OCI-LY1 (cell line): ENCODE measurements around the gene PGAM2.

ENCODE experiments used
- EZH2 ChIP-seq: fragments of 200-600 bp; sonication (generic), shearing (Covaris generic); IDR thresholded peaks from 2 replicates; pipeline ENCODE4 v1.8.0; 2017; ENCODE audit warnings: borderline replicate concordance, mixed run types, mild to moderate bottlenecking, antibody characterized with exemption, low read length, moderate library complexity, mixed read lengths
- TF ChIP-seq, protein P1 (sequence below): fragments of 200-600 bp; sonication (generic), shearing (Covaris generic); IDR thresholded peaks from 2 replicates; pipeline ENCODE4 v1.5.1; 2017; ENCODE audit warnings: mild to moderate bottlenecking, antibody characterized with exemption, low read length, moderate library complexity, mixed read lengths

DNA sequence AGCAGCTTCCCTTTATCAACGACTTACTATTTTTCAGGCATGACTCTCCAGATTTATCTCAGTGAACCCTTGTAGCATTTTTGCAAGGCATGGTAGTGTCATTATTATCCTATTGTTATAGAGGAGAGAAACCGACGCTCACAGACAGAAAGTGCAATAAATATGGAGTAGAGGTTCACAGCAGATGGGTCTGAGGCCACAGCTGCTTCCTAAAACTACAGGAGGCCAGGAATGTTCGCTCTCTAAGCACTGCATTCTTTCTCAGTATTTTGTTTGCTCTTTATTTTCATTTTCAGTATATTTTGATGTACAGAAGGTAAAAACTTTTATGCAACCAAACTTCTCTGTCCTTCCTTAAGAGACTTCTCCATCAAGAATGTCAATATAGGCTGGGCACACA, 34.3 kb upstream of the PGAM2 start:
- TF ChIP-seq, protein P1, sequence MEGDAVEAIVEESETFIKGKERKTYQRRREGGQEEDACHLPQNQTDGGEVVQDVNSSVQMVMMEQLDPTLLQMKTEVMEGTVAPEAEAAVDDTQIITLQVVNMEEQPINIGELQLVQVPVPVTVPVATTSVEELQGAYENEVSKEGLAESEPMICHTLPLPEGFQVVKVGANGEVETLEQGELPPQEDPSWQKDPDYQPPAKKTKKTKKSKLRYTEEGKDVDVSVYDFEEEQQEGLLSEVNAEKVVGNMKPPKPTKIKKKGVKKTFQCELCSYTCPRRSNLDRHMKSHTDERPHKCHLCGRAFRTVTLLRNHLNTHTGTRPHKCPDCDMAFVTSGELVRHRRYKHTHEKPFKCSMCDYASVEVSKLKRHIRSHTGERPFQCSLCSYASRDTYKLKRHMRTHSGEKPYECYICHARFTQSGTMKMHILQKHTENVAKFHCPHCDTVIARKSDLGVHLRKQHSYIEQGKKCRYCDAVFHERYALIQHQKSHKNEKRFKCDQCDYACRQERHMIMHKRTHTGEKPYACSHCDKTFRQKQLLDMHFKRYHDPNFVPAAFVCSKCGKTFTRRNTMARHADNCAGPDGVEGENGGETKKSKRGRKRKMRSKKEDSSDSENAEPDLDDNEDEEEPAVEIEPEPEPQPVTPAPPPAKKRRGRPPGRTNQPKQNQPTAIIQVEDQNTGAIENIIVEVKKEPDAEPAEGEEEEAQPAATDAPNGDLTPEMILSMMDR, result no peak
- TF ChIP-seq EZH2, result no peak
